ENCODE data around the gene NCBP2L. TPM values are rescaled to one million over a fixed set of nuclear protein-coding genes. Genes with fewer than 3 reads are reported as not detected.
"Not testable (repeated sequence)": the region's sequence is repeated elsewhere in the genome, so short reads cannot be mapped to it uniquely, and the experiment has no call there.

The NCBP2L gene
- polyA plus RNA-seq, 10 donors: not detected

GRCh38 chrX:107805179-107805578, 27.6 kb downstream of the NCBP2L start:
- DNase-seq: no peak

- DNase-seq: not testable (repeated sequence)
Observed at GRCh38 chrX:107810053-107810452, 32.5 kb downstream of the NCBP2L start.

GRCh38 chrX:107818900-107819521, 41.5 kb downstream of the NCBP2L start:
- no peak for DNase-seq

GRCh38 chrX:107823042-107823441, 45.5 kb downstream of the NCBP2L start:
- DNase-seq: no peak

GRCh38 chrX:107823456-107823855, 45.9 kb downstream of the NCBP2L start:
- DNase-seq: peak in 1 of 3 donors; percentile 24

- DNase-seq: peak in 2 of 3 donors; percentile 40 to 70
Observed at GRCh38 chrX:107825698-107826237, 48.2 kb downstream of the NCBP2L start, which contains the start of gene MID2. TSS of gene MID2 (plus strand) at chrX:107825866. CDS start at chrX:107826427, 561 bp downstream.

- peak in 2 of 3 donors; percentile 30 to 79 for DNase-seq
Observed at GRCh38 chrX:107826238-107827029, 48.9 kb downstream of the NCBP2L start.

GRCh38 chrX:107827030-107827831, 49.7 kb downstream of the NCBP2L start:
- peak in 1 of 3 donors; percentile 49 for DNase-seq

- no peak for DNase-seq
Observed at GRCh38 chrX:107827852-107828251, 50.3 kb downstream of the NCBP2L start.

- no peak for DNase-seq
Observed at GRCh38 chrX:107829878-107830277, 52.3 kb downstream of the NCBP2L start.

GRCh38 chrX:107831071-107831730, 53.7 kb downstream of the NCBP2L start:
- no peak for DNase-seq

GRCh38 chrX:107834275-107835201, 57.0 kb downstream of the NCBP2L start:
- DNase-seq: no peak

- DNase-seq: no peak
Observed at GRCh38 chrX:107836958-107837357, 59.4 kb downstream of the NCBP2L start.

GRCh38 chrX:107840971-107841370, 63.4 kb downstream of the NCBP2L start:
- no peak for DNase-seq

GRCh38 chrX:107842715-107843400, 65.3 kb downstream of the NCBP2L start:
- DNase-seq: no peak
